Testis (tissue), 2 donors: ENCODE results near the gene ABHD16B.

Experiments
- CTCF ChIP-seq, 3 experiments: fragments of 450-650 bp in 2 of 3; fragments of 200-600 bp in 1 of 3; sonication (generic) in 1 of 3; IDR thresholded peaks; one replicate each; pipeline ENCODE4 v1.5.1; 2016 to 2019; ENCODE audit warnings: antibody characterized with exemption in 3 of 3, mild to moderate bottlenecking in 2 of 3, moderate library complexity in 1 of 3
- POLR2A ChIP-seq: fragments of 450-650 bp; IDR thresholded peaks from one replicate; pipeline ENCODE4 v1.6.1; 2017; ENCODE audit warnings: antibody characterized with exemption, mild to moderate bottlenecking, moderate library complexity

- TF ChIP-seq CTCF (IDR thresholded peaks at IDR 0.05) (no peak), POLR2A (no peak)
These were observed 13.0 kb upstream of the ABHD16B start for GRCh38 chr20:63848003-63848911.
